Measurements from ENCODE around the gene FMN1.

Gene FMN1

DNA sequence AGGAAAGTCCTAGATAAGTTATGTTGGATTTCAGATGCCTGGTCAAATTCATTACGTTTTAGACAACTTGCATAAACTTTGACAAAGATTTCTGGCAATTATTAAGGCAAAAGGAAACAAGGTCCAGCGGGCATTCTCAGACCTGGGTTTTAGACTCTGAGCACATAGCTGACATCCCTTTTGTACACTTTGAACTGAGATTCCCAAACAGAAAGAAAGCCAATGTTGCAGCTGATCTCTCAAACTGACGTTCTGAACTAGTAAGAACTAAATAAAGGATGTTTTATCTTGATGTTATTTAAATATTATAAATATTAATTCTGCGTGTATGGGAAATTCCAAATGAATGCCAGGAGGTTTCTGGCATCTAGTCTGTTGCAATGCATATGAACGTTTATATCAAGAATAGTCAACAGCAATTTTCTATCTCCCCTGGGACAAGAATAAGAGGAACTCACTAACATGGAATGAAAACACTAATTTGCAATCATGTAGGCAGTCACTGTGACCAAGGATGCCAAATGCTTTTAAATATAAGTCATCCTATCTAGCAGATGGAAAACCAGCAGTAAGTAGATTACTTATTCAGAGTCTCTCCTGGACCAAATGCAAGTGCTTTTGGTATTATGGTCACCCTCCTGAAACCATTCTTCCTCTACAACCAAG, 274.6 kb downstream of the FMN1 start:
- Mint-ChIP-seq H3K9me3 (ENCODE audit: low read depth) (no peaks in the 10 kb centered on the region), H3K27me3 (peaks cover 1% of the 10 kb centered on the region), H3K4me3 (no peak overlapping the region), H3K36me3 (no peaks in the 10 kb centered on the region), H3K27ac (no peak overlapping the region), H3K4me1 (ENCODE audit: low read depth) (no peaks in the 10 kb centered on the region)

DNA sequence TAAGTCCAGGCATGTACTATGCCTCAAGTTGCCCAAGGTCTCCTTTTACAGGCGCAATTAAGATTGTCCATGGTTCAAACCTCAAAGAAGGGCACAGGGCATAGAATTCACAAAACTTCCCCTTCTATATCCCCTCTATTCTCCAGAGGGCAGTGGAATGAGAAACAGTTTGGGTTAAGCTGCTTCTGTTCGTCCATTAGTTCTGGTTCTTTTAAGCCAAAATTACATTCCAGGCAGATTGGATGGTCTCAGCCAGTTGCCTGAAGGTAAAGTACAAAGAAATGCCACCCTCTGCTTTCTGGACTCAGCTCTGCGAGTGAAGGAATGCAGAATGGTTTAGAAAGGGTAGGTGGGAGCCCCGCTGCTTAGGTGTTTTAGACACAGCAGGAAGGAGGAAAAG, 276.0 kb downstream of the FMN1 start:
- peaks cover 1% of the 10 kb centered on the region for H3K27me3 Mint-ChIP-seq
- H3K36me3 Mint-ChIP-seq: no peaks in the 10 kb centered on the region
- H3K4me3 Mint-ChIP-seq: no peak overlapping the region
- H3K27ac Mint-ChIP-seq: no peak overlapping the region
- H3K4me1 Mint-ChIP-seq (ENCODE audit: low read depth): no peaks in the 10 kb centered on the region
- H3K9me3 Mint-ChIP-seq (ENCODE audit: low read depth): no peaks in the 10 kb centered on the region

DNA sequence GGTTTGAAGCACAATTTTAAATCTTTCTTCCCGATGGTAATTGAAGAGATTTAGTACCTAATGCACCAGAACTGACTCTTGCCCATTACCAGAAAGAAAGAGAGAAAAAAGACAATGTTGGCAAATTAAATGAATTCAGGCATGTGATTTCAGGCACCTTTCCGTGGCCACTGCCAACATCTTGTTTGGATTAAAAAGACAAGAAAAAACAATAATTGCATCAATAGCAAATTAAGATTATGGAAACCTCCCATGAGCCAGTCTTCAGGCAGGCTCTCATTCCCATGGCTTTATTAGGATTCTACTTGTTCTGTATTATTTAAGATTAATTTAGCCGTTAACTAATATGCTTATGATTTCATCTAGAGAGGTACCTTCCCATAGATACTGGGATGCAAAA, 283.7 kb downstream of the FMN1 start:
- H3K4me1 Mint-ChIP-seq (ENCODE audit: low read depth): no peaks in the 10 kb centered on the region
- no peak overlapping the region for H3K4me3 Mint-ChIP-seq
- H3K27me3 Mint-ChIP-seq: no peaks in the 10 kb centered on the region
- no peak overlapping the region for H3K27ac Mint-ChIP-seq
- H3K36me3 Mint-ChIP-seq: no peaks in the 10 kb centered on the region
- H3K9me3 Mint-ChIP-seq (ENCODE audit: low read depth): no peaks in the 10 kb centered on the region

DNA sequence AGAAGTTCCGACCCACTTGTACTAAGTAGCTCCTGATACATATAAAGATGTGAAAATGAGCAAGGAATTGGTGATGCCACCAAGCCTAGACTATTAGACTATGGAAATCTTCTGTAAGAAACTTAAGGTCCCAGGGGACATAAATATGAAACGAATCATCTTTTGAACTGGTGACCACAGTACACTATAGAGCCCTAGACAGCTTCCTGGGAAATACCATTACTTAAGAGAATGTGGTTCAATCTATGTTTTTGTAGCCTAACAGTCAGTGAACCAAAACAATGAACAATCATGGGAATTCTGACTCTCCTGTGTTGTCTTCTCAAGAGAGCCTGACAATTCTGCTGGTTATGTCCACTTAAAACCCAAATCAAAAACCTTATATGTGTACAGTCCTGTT, 285.1 kb downstream of the FMN1 start:
- no peak overlapping the region for H3K27ac Mint-ChIP-seq
- no peak overlapping the region for H3K4me3 Mint-ChIP-seq

DNA sequence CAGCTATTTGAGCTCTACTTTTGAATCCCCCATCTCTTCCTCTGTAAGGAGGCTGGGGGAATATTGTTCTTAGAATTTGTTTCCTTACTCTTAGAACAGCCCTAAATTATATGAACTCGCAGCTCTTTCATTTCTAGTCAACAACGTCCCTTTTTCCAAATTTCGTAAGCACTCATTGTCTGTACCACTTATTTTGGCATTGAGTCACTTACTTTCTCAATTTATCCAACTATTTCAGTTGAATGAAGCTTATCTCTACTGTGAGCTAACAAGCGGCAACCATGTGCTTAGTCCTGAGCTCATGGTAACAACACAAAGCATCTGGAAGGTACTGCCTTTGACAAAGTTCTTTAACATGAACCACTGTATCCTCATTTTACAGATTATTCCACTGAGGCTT, 285.6 kb downstream of the FMN1 start:
- Mint-ChIP-seq H3K27ac (no peak overlapping the region), H3K4me3 (no peak overlapping the region), H3K9me3 (ENCODE audit: low read depth) (no peaks in the 10 kb centered on the region), H3K36me3 (no peaks in the 10 kb centered on the region), H3K27me3 (no peaks in the 10 kb centered on the region), H3K4me1 (ENCODE audit: low read depth) (no peaks in the 10 kb centered on the region)

More for the DNA sequence above, 285.1 kb downstream of the FMN1 start:
- Mint-ChIP-seq H3K36me3 (no peaks in the 10 kb centered on the region), H3K9me3 (ENCODE audit: low read depth) (no peaks in the 10 kb centered on the region), H3K4me1 (ENCODE audit: low read depth) (no peaks in the 10 kb centered on the region), H3K27me3 (no peaks in the 10 kb centered on the region)

DNA sequence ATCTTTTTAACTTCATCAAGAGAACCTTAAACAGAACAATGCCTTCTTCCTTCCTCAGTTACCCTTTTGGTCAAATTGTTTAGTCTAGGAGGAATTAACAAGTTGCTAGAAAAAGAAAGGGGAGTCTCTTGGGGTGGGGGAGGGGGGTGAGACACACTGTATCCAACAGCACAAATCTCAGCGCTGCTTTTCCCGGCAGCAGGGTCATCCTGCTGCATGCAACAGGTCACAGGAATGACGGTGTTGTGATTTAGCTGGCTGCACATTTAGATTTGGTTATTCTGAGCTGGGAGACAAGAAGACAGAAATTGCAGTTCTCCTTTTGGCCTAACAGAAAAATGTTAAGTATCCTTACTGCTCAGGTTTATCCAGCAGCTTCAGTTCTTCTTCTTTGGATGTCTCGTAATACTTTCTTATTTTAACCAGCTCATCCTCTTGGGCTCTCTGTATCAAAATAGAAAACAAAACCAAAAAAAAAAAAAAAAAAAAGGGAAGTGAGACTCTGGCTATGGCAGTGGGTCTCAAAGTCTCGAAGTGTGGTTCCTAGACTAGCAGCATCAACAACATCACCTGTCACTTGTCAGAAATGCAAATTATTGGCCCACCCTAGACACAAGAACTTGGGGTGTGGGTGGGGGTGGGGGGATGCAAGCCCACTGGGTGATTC, 286.2 kb downstream of the FMN1 start:
- no peak overlapping the region for H3K4me3 Mint-ChIP-seq
- H3K4me1 Mint-ChIP-seq (ENCODE audit: low read depth): no peaks in the 10 kb centered on the region
- H3K36me3 Mint-ChIP-seq: no peaks in the 10 kb centered on the region
- no peaks in the 10 kb centered on the region for H3K27me3 Mint-ChIP-seq
- no peak overlapping the region for H3K27ac Mint-ChIP-seq
- H3K9me3 Mint-ChIP-seq (ENCODE audit: low read depth): no peaks in the 10 kb centered on the region

DNA sequence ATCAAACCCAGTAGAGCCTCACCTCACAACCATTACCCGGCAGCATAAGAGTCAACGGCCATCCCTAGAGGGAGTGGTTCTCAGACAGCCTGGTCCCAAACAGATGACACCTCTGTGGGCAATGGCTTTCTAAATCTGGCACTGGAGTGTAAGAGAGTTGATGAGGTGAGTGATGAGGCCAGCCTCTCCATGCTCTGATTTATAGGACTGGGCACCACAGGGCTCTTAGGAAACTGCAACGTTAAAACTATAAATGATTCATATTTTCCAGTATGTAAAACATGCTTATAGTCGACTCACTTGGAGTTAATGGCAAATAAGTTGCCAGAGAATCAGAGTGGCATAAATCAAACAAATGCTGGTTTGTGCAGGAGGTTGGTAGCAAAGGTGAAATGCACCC, 289.0 kb downstream of the FMN1 start:
- no peaks in the 10 kb centered on the region for H3K36me3 Mint-ChIP-seq
- H3K27me3 Mint-ChIP-seq: peaks cover 3% of the 10 kb centered on the region
- H3K4me1 Mint-ChIP-seq (ENCODE audit: low read depth): no peaks in the 10 kb centered on the region
- no peak overlapping the region for H3K27ac Mint-ChIP-seq
- no peak overlapping the region for H3K4me3 Mint-ChIP-seq
- no peaks in the 10 kb centered on the region for H3K9me3 Mint-ChIP-seq (ENCODE audit: low read depth)

DNA sequence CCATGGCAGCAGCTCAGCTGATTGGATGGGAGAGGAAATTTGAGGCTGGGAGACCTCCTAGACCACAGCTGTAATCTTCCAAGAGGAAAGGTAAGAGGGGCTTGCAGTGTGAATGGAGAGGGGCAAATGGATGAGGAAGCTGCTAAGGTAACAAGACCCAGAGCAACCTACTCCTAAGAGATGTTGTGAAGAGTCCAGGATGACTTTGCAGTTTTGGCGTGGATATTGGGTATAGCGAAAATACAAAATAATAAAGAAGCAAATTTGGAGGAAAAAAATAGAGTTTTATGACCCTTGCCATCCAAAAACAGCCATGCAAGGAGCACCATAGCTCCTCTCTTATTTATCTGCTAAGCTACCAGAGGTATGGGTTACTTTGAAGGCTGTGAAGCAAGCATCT, 290.1 kb downstream of the FMN1 start:
- H3K27me3 Mint-ChIP-seq: peaks cover 3% of the 10 kb centered on the region
- no peaks in the 10 kb centered on the region for H3K9me3 Mint-ChIP-seq (ENCODE audit: low read depth)
- no peaks in the 10 kb centered on the region for H3K4me1 Mint-ChIP-seq (ENCODE audit: low read depth)
- H3K4me3 Mint-ChIP-seq: no peak overlapping the region
- H3K27ac Mint-ChIP-seq: no peak overlapping the region
- no peaks in the 10 kb centered on the region for H3K36me3 Mint-ChIP-seq

DNA sequence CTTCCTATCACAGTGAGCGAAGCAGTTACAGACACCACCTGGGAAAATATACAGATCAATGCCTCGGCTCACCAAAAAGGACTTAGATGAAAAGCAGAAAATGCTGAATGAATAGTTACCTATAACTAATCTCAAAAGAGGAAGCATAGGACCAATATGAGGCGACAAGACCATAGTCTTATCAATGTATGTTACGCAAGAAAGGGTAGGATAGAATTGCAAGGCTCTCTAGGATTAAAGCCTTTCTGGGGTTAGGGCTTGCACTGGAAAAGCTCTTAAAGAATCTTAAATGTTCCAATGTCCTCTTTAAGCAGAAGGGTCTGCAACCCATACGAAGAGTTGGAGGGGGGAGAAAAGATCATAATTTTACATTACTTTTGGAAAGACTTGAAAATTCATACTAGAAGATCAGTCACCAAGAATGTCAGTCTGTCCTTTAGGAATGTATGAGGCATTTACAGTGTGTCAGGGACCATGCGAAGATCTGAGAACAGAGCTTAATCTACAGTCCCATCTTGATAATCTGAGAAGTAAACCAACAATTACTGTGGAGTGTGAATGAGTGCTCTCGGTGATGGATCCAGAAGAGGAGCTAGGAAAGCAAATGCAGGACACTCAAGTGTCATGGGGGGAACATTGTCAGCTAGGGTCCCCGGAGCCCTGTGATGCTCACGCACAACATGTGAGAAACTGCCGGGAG, 290.8 kb downstream of the FMN1 start:
- H3K27me3 Mint-ChIP-seq: peaks cover 3% of the 10 kb centered on the region

DNA sequence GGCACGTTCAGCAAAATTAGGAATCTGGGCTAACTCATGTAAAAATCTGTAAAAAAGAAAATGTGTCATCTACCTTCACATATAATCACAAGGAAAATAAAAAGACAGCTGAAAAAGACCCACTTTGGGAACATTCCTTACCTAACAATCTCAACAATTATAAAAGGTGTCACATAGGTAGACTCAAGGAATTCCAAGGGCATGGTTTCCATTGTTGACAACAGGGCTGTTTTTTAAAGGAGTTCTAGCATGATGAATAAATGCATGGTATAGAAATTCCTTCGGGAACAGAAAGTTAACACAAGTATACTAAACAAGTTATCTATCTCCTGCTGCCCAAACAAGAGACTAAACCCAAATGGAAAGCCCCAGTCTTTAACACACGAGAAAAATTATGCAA, 292.5 kb downstream of the FMN1 start:
- no peaks in the 10 kb centered on the region for H3K4me1 Mint-ChIP-seq (ENCODE audit: low read depth)

More for the DNA sequence above, 290.8 kb downstream of the FMN1 start:
- Mint-ChIP-seq H3K4me3 (no peak overlapping the region), H3K27ac (no peak overlapping the region), H3K9me3 (ENCODE audit: low read depth) (no peaks in the 10 kb centered on the region), H3K4me1 (ENCODE audit: low read depth) (no peaks in the 10 kb centered on the region), H3K36me3 (no peaks in the 10 kb centered on the region)

DNA sequence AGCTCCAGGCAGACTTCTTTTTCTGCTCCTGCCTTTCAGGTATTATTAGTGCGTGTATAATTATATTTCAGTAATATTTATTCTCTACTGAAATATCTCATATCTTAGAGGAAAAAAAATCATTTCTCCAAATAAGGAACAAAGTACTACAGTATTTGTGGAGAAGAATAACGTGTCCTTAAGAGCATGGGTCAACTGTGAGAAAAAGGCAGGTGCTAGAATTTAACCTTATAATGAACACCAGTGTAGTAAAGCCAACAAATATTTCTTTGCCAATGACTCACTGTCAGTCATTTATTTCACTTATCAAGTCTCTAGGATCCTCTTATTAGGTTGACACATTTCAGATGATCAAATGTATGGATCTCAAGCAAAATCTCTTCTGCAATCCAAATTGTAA, 293.3 kb downstream of the FMN1 start:
- no peaks in the 10 kb centered on the region for H3K9me3 Mint-ChIP-seq (ENCODE audit: low read depth)
- no peaks in the 10 kb centered on the region for H3K36me3 Mint-ChIP-seq
- peaks cover 8% of the 10 kb centered on the region for H3K27me3 Mint-ChIP-seq
- no peaks in the 10 kb centered on the region for H3K4me1 Mint-ChIP-seq (ENCODE audit: low read depth)
- no peak overlapping the region for H3K4me3 Mint-ChIP-seq
- no peak overlapping the region for H3K27ac Mint-ChIP-seq

More for the DNA sequence above, 292.5 kb downstream of the FMN1 start:
- Mint-ChIP-seq H3K36me3 (no peaks in the 10 kb centered on the region), H3K4me3 (no peak overlapping the region), H3K9me3 (ENCODE audit: low read depth) (no peaks in the 10 kb centered on the region), H3K27me3 (peaks cover 6% of the 10 kb centered on the region), H3K27ac (no peak overlapping the region)

DNA sequence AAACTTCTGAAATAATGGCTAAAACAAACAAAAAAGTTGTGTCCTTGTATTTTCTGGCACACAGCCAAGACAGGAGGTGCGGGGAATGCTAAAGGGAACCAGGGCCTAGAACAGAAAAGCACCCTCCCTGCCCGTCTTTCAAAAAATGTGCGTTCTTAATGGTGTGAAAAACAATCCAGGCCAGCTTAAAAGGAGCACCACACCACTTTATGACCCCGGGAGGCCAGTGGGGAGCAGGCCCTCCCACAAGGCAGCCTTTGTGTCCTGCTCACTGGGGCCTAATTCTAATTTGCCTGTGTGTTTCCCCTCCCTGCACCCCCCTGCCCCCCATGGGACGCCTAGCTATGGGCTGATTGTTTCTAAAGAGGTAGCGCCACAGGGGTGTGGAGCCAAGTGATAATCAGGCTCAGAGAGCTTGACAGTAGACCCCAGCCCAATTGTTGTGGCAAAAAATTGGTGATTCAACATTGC, 295.4 kb downstream of the FMN1 start:
- no peak overlapping the region for H3K4me3 Mint-ChIP-seq
- H3K27me3 Mint-ChIP-seq: peaks cover 8% of the 10 kb centered on the region
- no peaks in the 10 kb centered on the region for H3K4me1 Mint-ChIP-seq (ENCODE audit: low read depth)
- H3K36me3 Mint-ChIP-seq: no peaks in the 10 kb centered on the region
- H3K27ac Mint-ChIP-seq: no peak overlapping the region
- no peaks in the 10 kb centered on the region for H3K9me3 Mint-ChIP-seq (ENCODE audit: low read depth)

DNA sequence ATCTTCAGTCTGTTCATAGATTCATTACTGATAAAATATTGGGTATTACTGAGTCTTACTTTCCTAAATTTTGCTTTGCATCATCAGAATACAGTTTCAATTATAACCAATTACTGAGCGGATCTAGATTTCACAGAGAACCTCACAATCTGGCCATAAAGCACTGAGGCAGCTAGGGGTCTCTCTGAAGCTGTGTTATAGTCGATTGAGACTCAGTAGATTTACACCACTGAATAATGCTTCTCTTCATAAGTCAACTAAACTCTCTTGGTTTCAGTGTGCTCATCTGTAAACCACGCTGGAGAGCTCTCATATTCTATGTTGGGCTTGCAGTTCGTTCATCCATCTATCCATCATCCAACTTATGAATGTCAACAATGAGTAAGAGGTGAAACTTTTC, 296.1 kb downstream of the FMN1 start:
- Mint-ChIP-seq H3K27ac (no peak overlapping the region), H3K4me1 (ENCODE audit: low read depth) (no peaks in the 10 kb centered on the region), H3K9me3 (ENCODE audit: low read depth) (no peaks in the 10 kb centered on the region), H3K4me3 (no peak overlapping the region), H3K27me3 (peaks cover 8% of the 10 kb centered on the region), H3K36me3 (no peaks in the 10 kb centered on the region)

DNA sequence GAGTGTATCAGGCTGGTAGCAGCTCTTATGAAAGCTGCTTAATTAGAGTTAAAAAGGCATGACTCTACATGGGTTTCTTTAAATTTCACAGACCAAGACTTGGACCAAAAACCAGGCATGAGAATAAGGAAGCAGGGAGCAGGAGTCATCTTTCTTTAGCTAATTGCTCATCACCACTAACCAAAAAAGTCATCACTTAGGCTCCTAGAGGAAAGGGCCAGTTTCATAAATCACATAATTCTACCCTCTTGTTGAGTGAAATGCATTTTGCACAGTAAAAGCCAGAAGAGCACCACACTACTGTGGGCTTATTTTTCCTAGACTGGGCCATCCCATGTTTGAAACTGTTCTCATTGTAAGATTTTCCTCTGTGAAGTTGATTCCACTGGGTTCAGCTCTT, 301.1 kb downstream of the FMN1 start:
- Mint-ChIP-seq H3K9me3 (ENCODE audit: low read depth) (no peaks in the 10 kb centered on the region), H3K27me3 (peaks cover 5% of the 10 kb centered on the region), H3K27ac (no peak overlapping the region)

DNA sequence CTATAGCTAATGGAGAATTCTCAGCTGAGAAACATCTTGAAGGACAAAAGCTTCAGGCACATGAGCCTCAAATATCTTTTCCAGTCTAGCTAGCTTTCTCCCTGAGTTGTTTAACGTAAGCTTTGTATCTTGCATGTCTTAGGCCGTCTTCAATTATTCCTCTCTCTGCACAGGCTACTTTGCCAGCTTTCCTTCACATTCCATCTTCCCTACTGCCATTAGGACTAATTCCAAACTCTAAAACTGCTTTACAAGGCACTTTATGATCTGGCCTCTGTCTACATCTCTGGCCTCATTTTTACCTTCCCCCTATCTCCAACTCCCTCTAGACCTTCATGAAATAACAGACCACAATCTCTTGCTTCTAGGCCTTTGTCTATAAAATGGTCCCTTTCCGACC, 305.3 kb downstream of the FMN1 start:
- H3K27me3 Mint-ChIP-seq: no peaks in the 10 kb centered on the region
- H3K36me3 Mint-ChIP-seq: no peaks in the 10 kb centered on the region
- H3K4me1 Mint-ChIP-seq (ENCODE audit: low read depth): no peaks in the 10 kb centered on the region
- no peak overlapping the region for H3K4me3 Mint-ChIP-seq
- H3K27ac Mint-ChIP-seq: no peak overlapping the region
- no peaks in the 10 kb centered on the region for H3K9me3 Mint-ChIP-seq (ENCODE audit: low read depth)

More for the DNA sequence above, 301.1 kb downstream of the FMN1 start:
- Mint-ChIP-seq H3K4me1 (ENCODE audit: low read depth) (no peaks in the 10 kb centered on the region), H3K36me3 (no peaks in the 10 kb centered on the region), H3K4me3 (no peak overlapping the region)

Data from activated naive CD8-positive, alpha-beta T cell (primary cell).